Mesenteric fat pad (tissue), 1 donor: ENCODE data around the gene SLU7. TPM values are rescaled to one million over a fixed set of nuclear protein-coding genes. Genes with fewer than 3 reads are reported as not detected.
A peak's percentile ranks its signal among the peaks of the same experiment; 100 is the strongest.

Source experiments
- DNase-seq: peaks from one replicate; pipeline ENCODE4 v3.0.0-alpha.2; 2020; ENCODE audit warnings: low spot score
- total RNA-seq: library from RNA; stranded (reverse); fragmentation: NEBNext Ultra II Directional; extraction: Animal tissue kit (Norgen Biotek cat#: 25700); gene quantifications from one replicate; pipeline ENCODE4 v1.2.1, GENCODE V29; 2021
- donor health status: DM: yes; HTN: yes; CAD: no.

SLU7 gene
- total RNA-seq, 1 donor from 2014 or later, result 44.2 TPM

GRCh38 chr5:160420331-160420610, 1.4 kb upstream of the SLU7 start:
- no peak for DNase-seq

- no peak for DNase-seq
These were observed 813 bp upstream of the SLU7 start for GRCh38 chr5:160419458-160420330.

- DNase-seq, result peak; percentile 95
These were observed 19.2 kb downstream of the SLU7 start, which contains the start of gene FAM200C for GRCh38 chr5:160399402-160400353. FAM200C (minus strand) TSS chr5:160400054; CDS start chr5:160395490, 4,564 bp downstream.

- DNase-seq, result no peak
These were observed 20.1 kb downstream of the SLU7 start for GRCh38 chr5:160398806-160399205.

GRCh38 chr5:160397492-160397891, 21.4 kb downstream of the SLU7 start:
- DNase-seq, result no peak

GRCh38 chr5:160395111-160395510, 23.8 kb downstream of the SLU7 start:
- no peak for DNase-seq

- DNase-seq, result no peak
These were observed 27.8 kb downstream of the SLU7 start for GRCh38 chr5:160390787-160391696.

GRCh38 chr5:160387445-160387844, 31.4 kb downstream of the SLU7 start:
- DNase-seq, result no peak

GRCh38 chr5:160385496-160385895, 33.4 kb downstream of the SLU7 start:
- no peak for DNase-seq

GRCh38 chr5:160384681-160385080, 34.2 kb downstream of the SLU7 start:
- no peak for DNase-seq

GRCh38 chr5:160382346-160382745, 36.5 kb downstream of the SLU7 start:
- DNase-seq, result no peak

GRCh38 chr5:160380041-160380440, 38.8 kb downstream of the SLU7 start:
- DNase-seq, result no peak

- DNase-seq, result no peak
These were observed 39.4 kb downstream of the SLU7 start for GRCh38 chr5:160379511-160379910.

GRCh38 chr5:160378330-160378729, 40.6 kb downstream of the SLU7 start:
- DNase-seq, result no peak

- no peak for DNase-seq
These were observed 41.2 kb downstream of the SLU7 start for GRCh38 chr5:160377651-160378050.

GRCh38 chr5:160376416-160376815, 42.5 kb downstream of the SLU7 start:
- no peak for DNase-seq

- DNase-seq, result no peak
These were observed 43.2 kb downstream of the SLU7 start for GRCh38 chr5:160375701-160376100.

- no peak for DNase-seq
These were observed 43.7 kb downstream of the SLU7 start for GRCh38 chr5:160375166-160375565.

- no peak for DNase-seq
These were observed 47.6 kb downstream of the SLU7 start for GRCh38 chr5:160371294-160371693.

GRCh38 chr5:160370713-160371034, 48.2 kb downstream of the SLU7 start:
- DNase-seq, result no peak

GRCh38 chr5:160369990-160370712, 48.7 kb downstream of the SLU7 start, which contains the start of gene C1QTNF2:
C1QTNF2 (minus strand) TSS chr5:160370626; CDS start chr5:160355011, 15,615 bp downstream.
- no peak for DNase-seq
